Measurements from ENCODE around the gene MYO5C. TPM values are rescaled to one million over a fixed set of nuclear protein-coding genes. Genes with fewer than 3 reads are reported as not detected.
A peak's percentile ranks its signal among the peaks of the same experiment; 100 is the strongest.

MYO5C gene
- total and polyA plus RNA-seq, 2 donors (not counting 3 experiments of a cell fraction or from before 2014, with no cell fraction given), result 7.5 to 19.4 TPM

DNA sequence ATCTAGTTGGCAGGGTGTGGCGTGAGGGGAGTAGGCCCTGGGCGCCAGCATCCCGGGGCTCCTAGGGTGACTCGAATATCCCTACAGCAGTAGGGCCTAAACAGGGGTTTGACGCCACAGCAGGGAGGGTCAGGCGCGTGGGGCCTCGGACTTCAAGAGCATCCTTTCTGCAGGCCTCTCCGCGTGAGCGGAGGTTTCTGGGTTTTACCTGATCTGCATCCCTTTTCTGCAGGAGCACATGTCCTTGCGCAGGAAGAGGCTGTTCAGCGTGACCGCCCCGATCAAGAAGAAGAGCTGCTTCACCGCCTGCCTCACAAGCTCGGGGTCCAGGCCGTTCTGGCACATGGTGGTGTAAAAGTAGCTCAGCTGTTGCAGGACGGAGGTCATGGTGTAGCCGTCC is 90.9 kb downstream of the MYO5C start:
- Histone ChIP-seq H4K20me1 (replicated peaks; ENCODE audit: control insufficient read depth, extremely low read depth, insufficient read depth, low read length) (no peaks in the 10 kb centered on the region), H3K9ac (replicated peaks; ENCODE audit: extremely low read depth, insufficient read depth, low read length) (no peak overlapping the region), H3K36me3 (ENCODE audit: control insufficient read depth in 2 of 2, extremely low read depth in 1 of 2, insufficient read depth in 2 of 2, low read length in 2 of 2) (peaks cover 0 to 4% of the 10 kb centered on the region in 2 experiments), H3K4me1 (ENCODE audit: control insufficient read depth, extremely low read depth, insufficient read depth, low read length) (peaks cover 17% of the 10 kb centered on the region), H3K79me2 (ENCODE audit: control insufficient read depth, insufficient read depth, low read length) (no peaks in the 10 kb centered on the region), H3K9me3 (replicated peaks; ENCODE audit: control insufficient read depth, insufficient read depth, low read length) (no peaks in the 10 kb centered on the region), H2AFZ (ENCODE audit: low read depth, low read length) (no peak overlapping the region), H3K4me2 (ENCODE audit: insufficient read depth, low read length) (no peak overlapping the region), H3K27me3 (ENCODE audit: control insufficient read depth in 2 of 2, insufficient read depth in 2 of 2, low read length in 2 of 2) (no peaks in the 10 kb centered on the region), H3K27ac (ENCODE audit: insufficient read depth, low read depth, low read length) (no peak overlapping the region), H3K9me1 (replicated peaks; ENCODE audit: control insufficient read depth, extremely low read depth, insufficient read depth, low read length) (no peaks in the 10 kb centered on the region), H3K4me3 (replicated peaks in 1 of 3; ENCODE audit: insufficient read depth in 1 of 3, low read depth in 1 of 3, low read length in 3 of 3) (no peak overlapping the region)
- no TSS peak for BruUV-seq (replicated peaks)
- DNase-seq (ENCODE audit: low read depth, low spot score) (no peak), FAIRE-seq (no peak)
- TF ChIP-seq GATA2 (IDR thresholded peaks at IDR 0.05; ENCODE audit: insufficient read depth, insufficient read length, low read depth, low read length), result no peak
- dilution Hi-C loops (cut with MboI; ENCODE audit: extremely low pct_ligation_motif_present, low sequenced_read_pairs) (no loop called here), intact Hi-C loops (cut with micrococcal nuclease) (no loop called here)
- CTCF ChIA-PET, result no interaction called here
- POLR2A ChIA-PET, result no interaction called here

DNA sequence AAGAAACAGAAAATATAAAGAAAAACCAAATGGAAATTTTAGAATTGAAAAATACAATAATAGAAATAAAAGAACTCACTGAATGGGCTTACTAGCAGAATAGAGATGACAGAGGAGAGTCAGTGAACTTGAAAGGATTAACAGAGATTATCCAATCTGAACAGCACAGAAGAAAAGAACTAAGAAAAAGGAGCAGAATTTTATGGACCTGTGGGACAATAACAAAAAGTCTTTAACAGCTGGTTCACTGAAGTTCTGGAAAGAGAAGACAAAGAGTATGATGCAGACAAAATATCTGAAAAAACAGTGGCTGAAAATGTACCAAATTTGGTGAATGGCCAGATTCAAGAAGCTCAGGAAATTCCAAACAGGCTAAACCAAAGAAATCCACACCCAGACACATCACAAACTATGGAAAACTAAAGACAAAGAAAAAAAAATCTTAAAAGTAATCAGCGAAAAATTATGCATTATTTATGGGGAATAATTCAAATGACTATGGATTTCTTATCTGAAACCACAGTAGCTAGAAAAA is 94.7 kb downstream of the MYO5C start:
- no peaks in the 10 kb centered on the region for H3K79me2 ChIP-seq (ENCODE audit: control insufficient read depth, insufficient read depth, low read length)
- no peaks in the 10 kb centered on the region for H4K20me1 ChIP-seq (replicated peaks; ENCODE audit: control insufficient read depth, extremely low read depth, insufficient read depth, low read length)
- H3K9ac ChIP-seq (replicated peaks; ENCODE audit: extremely low read depth, insufficient read depth, low read length), result no peak overlapping the region
- intact Hi-C loops (cut with micrococcal nuclease) (no loop called here), dilution Hi-C loops (cut with MboI; ENCODE audit: extremely low pct_ligation_motif_present, low sequenced_read_pairs) (no loop called here)
- H3K27me3 ChIP-seq (ENCODE audit: control insufficient read depth in 2 of 2, insufficient read depth in 2 of 2, low read length in 2 of 2), result peaks cover 0 to 2% of the 10 kb centered on the region in 2 experiments
- H3K4me3 ChIP-seq (replicated peaks in 1 of 3; ENCODE audit: insufficient read depth in 1 of 3, low read depth in 1 of 3, low read length in 3 of 3), result no peak overlapping the region
- POLR2A ChIA-PET, result no interaction called here
- FAIRE-seq (no peak), DNase-seq (ENCODE audit: low read depth, low spot score) (peak; percentile 37)
- no peaks in the 10 kb centered on the region for H3K9me1 ChIP-seq (replicated peaks; ENCODE audit: control insufficient read depth, extremely low read depth, insufficient read depth, low read length)
- H3K27ac ChIP-seq (ENCODE audit: insufficient read depth, low read depth, low read length), result no peak overlapping the region
- no peak for TF ChIP-seq POLR2AphosphoS5 (IDR thresholded peaks at IDR 0.05; ENCODE audit: insufficient read depth, low read depth, low read length)
- TF ChIP-seq MYC (IDR thresholded peaks at IDR 0.05; ENCODE audit: low read depth, low read length), result no peak
- TF ChIP-seq FOS (IDR thresholded peaks at IDR 0.05; ENCODE audit: borderline replicate concordance, insufficient read depth, low read length), result no peak
- TF ChIP-seq, protein P1, sequence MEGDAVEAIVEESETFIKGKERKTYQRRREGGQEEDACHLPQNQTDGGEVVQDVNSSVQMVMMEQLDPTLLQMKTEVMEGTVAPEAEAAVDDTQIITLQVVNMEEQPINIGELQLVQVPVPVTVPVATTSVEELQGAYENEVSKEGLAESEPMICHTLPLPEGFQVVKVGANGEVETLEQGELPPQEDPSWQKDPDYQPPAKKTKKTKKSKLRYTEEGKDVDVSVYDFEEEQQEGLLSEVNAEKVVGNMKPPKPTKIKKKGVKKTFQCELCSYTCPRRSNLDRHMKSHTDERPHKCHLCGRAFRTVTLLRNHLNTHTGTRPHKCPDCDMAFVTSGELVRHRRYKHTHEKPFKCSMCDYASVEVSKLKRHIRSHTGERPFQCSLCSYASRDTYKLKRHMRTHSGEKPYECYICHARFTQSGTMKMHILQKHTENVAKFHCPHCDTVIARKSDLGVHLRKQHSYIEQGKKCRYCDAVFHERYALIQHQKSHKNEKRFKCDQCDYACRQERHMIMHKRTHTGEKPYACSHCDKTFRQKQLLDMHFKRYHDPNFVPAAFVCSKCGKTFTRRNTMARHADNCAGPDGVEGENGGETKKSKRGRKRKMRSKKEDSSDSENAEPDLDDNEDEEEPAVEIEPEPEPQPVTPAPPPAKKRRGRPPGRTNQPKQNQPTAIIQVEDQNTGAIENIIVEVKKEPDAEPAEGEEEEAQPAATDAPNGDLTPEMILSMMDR (IDR thresholded peaks at IDR 0.05; ENCODE audit: extremely low read depth in 1 of 2, insufficient read depth in 1 of 2, low read depth in 1 of 2, low read length in 2 of 2), result no peak
- no peak for TF ChIP-seq EZH2 (IDR thresholded peaks at IDR 0.05; ENCODE audit: borderline replicate concordance, low read depth, low read length, severe bottlenecking)
- TF ChIP-seq JUN (IDR thresholded peaks at IDR 0.05; ENCODE audit: borderline replicate concordance, insufficient read depth, insufficient read length, low read depth), result no peak
- no peak for TF ChIP-seq POLR2A (IDR thresholded peaks at IDR 0.05; ENCODE audit: low read depth, low read length)
- no peak for TF ChIP-seq GATA2 (IDR thresholded peaks at IDR 0.05; ENCODE audit: insufficient read depth, insufficient read length, low read depth, low read length)
- TF ChIP-seq, protein P2, sequence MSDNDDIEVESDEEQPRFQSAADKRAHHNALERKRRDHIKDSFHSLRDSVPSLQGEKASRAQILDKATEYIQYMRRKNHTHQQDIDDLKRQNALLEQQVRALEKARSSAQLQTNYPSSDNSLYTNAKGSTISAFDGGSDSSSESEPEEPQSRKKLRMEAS (IDR thresholded peaks at IDR 0.05; ENCODE audit: insufficient read depth, insufficient read length), result no peak
- H3K4me1 ChIP-seq (ENCODE audit: control insufficient read depth, extremely low read depth, insufficient read depth, low read length), result peaks cover under 1% of the 10 kb centered on the region
- peaks cover 0 to 4% of the 10 kb centered on the region in 2 experiments for H3K36me3 ChIP-seq (ENCODE audit: control insufficient read depth in 2 of 2, extremely low read depth in 1 of 2, insufficient read depth in 2 of 2, low read length in 2 of 2)
- CTCF ChIA-PET, result interaction anchor here (0.7 to 2.7 kb wide), 4 partner anchors 8 to 312 kb away, joined by 3 to 13 read pairs (median 6); no protein-coding TSS in a partner anchor
- no peak overlapping the region for H2AFZ ChIP-seq (ENCODE audit: low read depth, low read length)
- no TSS peak for BruUV-seq (replicated peaks)
- no peaks in the 10 kb centered on the region for H3K9me3 ChIP-seq (replicated peaks; ENCODE audit: control insufficient read depth, insufficient read depth, low read length)
- no peak overlapping the region for H3K4me2 ChIP-seq (ENCODE audit: insufficient read depth, low read length)
